Activated CD4-positive, CD25-positive, alpha-beta regulatory T cell treated with anti-CD3 and anti-CD28 coated beads, Interleukin-2, amount 50 U/mL, for 24 hours (primary cell): ENCODE data around the gene PPARG.

Experiments used
- ATAC-seq, 2 donors: fragments of 150-1000 bp; cut with Tn5 transposase; one replicate each; pipeline ENCODE4 v1.10.0; 2021; ENCODE audit warnings: mild to moderate bottlenecking in 1 of 2, moderate library complexity in 1 of 2

Gene PPARG

DNA sequence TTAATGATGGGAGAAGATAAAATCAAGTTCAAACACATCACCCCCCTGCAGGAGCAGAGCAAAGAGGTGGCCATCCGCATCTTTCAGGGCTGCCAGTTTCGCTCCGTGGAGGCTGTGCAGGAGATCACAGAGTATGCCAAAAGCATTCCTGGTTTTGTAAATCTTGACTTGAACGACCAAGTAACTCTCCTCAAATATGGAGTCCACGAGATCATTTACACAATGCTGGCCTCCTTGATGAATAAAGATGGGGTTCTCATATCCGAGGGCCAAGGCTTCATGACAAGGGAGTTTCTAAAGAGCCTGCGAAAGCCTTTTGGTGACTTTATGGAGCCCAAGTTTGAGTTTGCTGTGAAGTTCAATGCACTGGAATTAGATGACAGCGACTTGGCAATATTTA is 127.9 kb downstream of the PPARG start:
- no peak for ATAC-seq

DNA sequence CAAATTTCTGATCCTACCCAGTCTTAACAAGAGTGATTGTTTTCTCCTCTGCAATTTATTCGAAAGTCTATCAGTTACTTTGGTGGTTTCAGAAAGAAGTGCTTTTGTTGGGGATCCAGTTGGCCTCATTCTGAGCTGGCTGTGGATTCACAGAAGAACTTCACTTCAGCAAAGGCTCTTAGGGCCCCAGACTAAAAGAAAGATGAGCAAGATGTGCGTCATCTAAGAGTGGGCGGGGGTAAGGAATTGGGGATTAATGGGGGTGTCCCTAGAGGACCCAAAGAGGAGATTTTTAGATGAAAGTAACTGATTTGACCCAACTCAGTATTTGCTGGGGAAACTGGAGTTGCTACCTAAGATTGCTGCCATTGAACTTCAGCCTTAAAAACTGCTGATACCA is 131.5 kb downstream of the PPARG start:
- ATAC-seq: peak; percentile 58 to 63

DNA sequence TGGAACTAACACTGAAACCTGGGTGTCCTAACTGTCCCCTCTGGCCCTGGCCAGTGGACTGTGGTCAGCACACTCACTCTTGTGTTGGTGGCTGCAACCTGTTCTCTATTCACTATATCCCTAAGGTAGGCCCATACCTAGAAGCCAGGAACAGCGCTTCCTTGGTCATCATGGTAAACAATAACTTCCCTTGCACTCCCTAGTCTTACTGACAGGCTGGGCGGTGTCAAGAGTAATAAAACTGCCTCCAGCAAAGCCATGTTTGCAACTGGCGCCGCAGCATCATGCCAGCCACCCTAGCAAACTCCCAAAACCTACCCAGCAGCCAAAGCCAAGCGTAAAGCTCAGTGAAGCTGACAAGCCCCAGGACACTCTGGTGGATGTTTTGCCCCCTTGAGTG is 132.3 kb downstream of the PPARG start:
- ATAC-seq: no peak

DNA sequence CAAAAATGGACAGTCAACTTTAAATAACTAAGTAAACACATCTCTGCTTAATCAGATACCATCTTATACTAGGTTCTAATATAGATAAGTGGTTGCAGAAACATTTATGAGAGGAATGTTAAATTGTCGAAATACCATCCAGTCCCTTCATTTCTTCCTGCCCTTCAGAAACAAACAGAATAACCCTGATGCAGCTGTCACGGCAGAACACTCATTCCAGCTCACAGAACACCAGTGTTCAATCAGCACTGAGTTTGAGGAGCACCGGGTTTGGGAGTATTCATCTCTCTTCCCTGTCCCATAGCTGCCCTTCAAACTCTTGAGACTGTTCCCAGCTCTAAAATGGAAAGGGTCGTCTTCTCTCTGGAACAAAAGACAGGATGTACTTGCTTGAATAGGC is 134.3 kb downstream of the PPARG start:
- ATAC-seq: no peak

DNA sequence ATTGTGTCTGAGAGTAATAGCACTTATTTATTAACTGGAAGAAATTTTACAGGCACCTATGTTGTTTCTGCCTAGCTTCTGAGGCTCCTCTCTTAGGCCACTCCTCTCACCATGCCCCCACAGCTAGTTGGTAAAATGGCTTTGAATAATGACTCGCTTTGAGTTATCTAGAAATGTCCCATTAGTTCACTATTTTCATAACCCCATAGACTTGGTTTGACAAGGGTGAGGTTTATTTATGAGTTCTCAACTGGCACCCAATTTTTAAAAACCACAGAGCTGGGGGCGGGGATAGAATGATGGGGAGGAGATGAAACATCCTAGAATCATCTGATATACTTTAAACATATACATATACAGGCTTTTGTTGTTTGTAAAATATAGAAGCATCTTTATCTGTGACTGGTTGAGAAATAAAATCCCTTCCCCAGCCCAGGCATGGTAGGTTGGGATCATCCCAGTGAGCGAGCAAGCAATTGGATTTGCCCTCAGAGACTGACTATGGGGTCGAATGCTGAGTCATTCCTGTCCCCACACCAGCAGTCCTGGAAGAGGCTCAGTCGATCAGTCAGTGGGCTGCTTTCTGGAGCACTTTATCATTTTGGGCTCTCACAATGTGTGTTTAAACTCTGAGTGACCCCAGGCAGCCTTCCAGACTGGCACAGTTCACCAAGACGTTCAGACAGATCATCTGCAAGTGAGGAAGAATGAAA is 135.2 kb downstream of the PPARG start:
- ATAC-seq: peak; percentile 63

DNA sequence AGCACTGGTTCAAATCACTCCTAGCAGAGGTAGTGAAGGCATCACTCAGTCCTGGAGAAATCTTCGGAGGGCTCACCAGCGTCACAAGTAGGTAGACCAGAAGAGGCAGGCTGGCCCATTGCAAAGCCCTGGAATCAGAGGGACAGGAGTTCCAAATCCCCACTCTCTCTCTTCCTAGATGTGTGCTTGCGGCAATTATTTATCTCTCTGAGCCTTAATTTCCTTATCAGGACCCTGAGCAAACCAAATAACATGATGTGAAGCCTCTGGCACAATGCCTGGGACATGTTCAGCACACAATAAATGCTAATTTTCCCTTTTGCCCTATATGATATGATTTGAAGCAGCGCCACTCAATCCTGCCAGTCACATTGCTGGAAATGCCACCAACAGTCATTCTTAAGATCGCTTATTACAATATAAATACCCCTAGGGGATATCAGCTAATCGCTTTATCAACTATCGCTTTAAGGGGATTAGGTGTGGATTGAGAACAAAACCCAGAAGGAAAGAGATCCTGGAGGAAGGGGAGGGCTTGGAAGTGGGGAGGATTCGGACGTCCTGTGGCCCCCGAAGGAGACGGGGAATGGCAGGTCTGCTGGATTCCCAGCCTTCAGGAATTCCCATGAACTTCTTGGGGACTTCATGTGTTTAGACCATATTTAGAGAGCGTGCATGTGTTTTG is 135.9 kb downstream of the PPARG start:
- ATAC-seq: no peak

DNA sequence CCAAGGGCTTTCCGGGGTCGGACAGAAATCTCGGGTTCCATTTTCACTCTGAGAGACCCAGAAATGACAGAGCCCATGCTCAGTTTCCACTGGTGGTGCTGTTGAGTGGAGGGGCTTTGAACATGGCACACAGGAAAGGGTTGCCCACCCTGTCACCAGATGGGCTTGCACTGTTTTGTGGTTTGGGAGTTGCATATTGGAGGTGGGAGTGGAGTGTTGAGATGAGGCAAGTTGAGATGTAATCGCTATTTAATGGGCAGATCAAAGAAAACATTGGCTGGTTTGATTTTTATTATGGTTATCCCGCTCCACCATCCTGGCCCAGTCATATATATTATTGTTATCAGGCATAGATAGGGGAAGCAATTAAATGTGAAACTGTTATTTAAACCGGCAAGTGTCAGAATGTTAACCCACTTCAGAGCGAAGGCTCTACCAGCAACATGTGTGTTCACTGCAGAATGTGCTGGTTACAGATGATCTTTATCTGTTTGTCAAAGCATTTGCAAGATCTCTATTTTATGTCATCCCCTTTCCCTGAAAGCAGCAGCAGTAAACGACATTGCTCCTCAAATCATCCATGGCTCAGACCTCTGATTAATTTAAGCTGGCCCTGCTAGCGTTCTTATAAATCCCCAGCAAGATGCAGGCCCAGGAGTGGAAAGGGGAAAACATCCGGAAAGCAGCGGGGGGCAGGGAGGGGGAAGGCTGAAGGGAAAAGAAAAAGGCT is 137.1 kb downstream of the PPARG start:
- no peak for ATAC-seq

DNA sequence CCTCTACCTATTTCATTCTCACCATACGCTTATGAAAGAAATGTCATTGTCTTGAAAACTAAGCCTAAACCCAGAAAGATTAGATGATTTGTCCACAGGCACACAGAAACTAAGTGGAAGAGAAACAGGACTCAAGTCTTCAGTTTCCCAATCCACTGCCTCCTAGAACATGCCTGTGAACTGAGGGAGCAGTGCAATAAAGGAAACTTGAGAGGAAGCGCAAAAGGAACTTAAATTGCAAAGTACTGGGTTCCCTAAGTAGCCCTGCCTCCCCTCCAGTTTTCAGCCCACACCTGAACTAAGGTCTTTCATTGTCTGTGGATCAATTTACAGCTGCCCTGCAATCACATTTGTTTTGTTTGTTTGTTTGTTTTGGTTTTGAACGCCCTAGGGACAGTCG is 138.7 kb downstream of the PPARG start:
- no peak for ATAC-seq

DNA sequence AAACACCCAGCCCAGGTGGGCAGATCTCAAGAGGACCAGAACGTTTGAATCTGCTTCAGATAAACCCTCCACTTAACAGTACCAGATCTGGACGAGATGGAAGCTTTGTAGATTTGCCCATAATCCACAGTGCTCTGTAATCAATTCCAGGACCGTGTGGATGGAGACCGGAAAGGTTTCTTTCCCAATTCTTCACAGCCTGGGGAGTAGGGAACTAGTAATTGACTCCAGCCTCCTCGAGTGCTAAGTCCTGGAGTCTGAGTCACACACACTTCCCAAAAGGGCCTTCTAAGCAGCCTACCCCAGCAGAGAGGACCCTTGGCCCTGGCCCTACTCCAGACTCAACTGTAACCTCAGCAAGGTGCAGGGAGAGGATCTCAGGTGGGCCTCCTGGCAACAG is 139.3 kb downstream of the PPARG start:
- no peak for ATAC-seq

DNA sequence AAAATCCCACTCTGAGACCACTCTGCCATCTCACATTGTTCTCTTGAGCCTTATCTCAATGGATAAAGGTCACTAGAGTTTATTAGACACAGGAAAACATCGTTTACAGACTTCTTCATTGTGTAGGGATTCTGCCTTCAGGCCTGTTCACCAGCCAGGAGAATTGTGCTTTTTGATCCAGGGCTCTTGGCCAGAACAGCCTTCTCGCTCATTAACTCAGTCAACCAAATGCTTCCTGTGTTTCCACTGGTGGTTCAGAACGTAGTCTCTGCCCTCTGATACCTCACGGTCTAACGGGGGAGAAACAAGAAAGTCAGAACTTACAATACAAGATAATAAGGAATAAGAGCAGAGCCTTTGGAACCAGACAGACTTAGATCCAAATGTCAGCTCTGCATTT is 141.2 kb downstream of the PPARG start:
- ATAC-seq: no peak

DNA sequence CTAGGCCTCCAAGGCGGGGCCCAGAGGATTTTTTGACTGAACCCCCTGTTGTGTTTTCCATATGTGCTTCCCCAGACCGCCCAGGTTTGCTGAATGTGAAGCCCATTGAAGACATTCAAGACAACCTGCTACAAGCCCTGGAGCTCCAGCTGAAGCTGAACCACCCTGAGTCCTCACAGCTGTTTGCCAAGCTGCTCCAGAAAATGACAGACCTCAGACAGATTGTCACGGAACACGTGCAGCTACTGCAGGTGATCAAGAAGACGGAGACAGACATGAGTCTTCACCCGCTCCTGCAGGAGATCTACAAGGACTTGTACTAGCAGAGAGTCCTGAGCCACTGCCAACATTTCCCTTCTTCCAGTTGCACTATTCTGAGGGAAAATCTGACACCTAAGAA is 145.0 kb downstream of the PPARG start:
- no peak for ATAC-seq

DNA sequence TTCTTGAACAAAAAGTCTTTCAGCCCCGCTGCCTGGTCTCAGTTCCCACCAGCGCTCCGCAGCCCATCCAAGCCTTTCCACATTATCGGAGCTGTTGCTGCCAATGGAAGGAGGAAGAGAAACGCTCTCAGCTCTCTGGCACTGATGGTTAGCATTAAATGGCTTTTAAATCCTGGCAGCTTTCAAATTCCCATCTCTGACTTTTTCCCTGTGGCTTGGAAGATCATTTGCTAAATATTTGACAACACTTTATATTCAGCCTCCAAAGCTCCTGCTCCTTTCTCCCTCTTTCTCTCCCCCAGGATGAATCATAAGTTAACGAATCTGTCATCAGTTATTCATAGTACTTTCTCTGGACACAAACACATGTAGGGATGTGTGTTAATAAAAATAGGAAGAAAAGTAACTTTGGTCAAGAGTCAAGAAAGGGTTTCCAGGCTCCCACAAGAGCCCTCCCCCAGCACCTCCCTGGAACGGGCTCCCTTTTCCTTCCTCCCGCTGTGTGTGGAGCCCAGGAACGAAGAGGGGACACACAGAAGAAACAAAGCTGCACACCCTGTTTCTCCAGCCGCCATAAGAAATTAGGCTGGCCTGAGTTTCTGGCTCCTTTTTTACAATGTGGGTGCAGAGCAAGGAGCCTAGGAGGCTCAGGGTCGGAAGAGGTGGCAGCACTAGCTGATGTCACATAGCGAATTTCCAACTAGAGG is 147.8 kb downstream of the PPARG start:
- no peak for ATAC-seq

DNA sequence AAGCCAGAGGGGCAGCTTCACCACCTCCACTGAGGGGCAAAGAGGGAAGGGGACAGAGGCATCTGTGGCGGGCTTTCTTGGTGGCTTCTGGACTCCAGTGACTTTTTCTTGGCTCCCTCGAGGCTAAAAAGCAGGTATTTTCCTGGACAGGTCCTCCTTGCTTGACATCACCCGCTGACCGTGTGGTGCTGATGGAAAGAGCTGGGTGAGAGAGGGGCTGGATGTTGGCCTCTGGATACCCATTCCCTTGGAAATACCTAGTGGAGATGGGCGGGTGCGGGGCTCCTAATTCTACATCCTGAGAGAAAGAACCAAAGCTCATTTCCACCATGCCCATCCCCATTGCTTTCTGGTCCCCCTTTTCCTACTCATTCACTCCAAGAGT is 148.3 kb downstream of the PPARG start:
- no peak for ATAC-seq

DNA sequence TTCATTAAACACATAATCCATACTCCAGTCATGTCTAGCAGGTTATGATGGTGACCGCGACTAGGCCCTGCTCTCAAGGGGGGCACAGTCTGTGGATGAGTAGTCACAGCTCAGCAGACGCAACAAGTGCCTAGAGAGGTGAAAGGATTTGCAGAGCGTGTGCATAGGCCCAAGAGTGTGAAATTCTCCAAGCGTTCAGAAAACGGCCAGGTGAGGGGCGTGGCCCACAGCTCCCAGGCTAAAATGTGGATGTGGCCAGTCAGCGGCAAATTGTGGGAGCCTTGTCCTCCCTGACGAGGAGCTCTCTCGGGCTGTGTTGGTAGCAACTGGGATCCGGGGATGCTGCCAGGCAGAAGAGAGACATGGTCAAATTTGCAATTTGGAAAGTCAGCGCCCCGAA is 149.0 kb downstream of the PPARG start:
- ATAC-seq: no peak

DNA sequence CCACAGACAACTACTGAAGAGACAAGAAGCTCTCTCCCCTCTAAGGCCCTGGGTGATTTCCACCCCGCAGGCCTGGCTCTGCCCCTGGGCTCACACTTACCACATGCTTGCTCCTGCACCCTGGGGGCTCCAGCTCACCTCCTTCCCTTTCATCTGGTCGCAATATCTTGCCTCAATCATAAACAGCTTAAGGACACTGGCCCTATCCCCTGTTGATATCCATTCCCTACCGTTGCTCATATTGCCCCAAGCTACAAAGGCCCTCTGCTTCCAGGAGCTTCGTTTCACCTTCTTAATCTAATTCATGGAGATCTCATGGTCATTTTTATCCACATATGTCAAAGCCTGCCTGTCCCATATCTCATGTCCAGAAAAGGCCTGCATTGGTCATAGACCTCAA is 149.4 kb downstream of the PPARG start:
- no peak for ATAC-seq

DNA sequence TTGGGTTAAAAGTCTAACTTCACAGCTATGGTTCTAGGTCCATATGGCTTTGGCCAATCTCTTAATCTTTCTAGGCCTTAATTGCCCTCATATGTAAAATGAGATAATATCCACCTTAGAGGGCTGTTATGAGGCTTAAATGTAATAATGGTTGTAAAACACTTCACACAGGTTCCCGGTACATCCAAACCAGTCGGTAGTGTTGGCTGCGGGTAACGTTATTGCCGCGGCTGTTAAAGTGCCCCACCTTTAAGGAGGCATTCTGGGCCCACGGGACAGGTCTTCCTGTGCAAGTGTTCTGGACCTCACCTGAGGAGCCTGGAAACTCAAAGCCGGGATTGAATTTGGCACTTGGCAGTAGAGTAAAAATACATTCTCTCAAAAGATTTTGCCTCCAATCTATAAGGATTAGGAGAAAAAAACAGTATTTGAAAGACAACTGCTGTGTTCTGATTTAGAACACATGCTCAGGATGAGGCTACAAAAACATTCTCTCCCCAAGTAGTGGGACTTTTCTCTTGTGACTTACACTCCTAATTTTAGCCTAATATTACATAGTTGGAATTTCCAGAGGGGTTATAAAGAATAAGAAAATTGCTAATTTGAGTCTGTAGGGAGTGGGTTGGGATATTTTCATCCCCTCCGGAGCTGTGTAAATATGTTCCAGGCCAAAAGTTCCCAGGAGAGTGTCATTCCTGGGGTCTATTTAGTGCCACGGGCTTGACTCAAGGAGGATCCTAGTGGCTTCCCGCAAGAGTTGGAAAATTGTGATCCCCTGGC is 150.5 kb downstream of the PPARG start:
- ATAC-seq: no peak

DNA sequence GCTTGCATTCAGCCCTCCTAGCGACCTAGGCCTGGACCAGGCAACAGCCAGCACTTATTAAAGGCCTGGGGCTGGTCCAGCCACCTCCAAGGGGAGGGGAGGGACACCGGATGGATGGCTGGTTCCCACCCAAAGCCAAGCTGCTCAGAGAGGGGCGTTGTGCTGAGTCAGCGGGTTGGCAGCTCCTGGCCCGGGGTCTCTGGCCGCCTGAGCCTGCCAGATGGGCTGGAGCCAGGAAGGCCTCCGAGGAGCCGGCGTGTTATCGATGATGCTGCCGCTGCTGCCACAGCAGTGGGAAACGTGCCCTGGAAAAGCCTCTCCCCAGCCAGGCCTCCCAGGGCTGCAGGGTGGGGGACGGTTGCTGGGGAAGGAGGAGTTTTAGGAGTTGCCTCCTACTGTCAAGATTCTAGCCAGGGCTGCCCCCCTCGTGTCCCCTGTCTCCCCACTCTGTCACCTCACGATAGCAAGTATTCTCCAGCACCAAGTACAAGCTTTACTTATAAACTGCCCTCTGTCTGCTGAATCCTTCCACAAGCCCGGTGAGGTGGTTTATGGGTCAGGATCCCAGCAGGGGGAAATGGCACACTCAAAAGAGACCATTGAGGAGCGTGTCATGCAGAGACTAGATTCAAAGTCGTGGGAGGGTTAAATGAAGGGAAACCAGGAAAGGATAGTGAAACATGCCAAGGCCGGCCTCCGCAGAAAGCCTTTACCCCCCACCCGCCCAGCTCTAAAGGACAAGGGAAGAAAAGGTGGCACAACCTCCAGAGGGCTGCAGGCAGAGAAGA is 152.3 kb downstream of the PPARG start:
- ATAC-seq: no peak

DNA sequence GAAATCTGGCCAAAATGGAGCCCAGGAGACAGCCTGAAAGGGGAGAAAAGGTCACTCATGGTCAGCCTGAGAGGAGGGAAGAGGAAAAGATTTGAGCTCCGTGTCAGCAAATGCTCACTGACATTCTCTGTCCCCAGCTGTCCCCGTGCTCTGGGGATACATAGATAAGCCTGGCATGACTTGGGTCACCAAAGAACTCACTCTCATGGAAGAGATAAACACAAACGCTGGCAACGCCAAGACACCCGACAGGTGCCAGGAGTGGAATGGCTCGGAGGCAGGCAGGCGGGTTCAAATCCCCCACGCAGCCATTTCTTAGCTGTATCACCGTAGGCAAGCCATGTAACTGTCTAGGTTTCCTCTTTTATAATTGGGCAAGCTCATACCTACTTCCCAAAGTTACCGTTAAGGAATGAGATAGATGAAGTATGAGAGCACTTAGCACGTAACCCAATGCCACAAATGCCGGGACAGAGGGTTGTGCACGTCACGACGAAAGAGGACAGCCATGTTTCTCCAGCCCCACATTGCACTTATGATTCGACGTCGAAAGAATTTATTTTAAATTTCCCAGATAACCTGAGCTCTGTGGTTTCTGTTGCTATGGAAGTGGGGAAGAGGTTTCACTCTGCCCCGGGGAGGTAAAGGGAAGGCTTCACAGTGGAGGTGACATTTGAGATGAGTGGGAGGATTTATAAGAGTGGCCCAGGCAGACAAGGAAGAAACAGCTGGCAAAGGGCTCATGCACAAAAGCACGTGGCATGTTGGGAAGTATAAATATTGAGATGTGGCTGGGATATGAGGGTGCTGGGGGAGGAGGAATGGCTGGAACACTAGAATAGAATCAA is 154.0 kb downstream of the PPARG start:
- no peak for ATAC-seq

DNA sequence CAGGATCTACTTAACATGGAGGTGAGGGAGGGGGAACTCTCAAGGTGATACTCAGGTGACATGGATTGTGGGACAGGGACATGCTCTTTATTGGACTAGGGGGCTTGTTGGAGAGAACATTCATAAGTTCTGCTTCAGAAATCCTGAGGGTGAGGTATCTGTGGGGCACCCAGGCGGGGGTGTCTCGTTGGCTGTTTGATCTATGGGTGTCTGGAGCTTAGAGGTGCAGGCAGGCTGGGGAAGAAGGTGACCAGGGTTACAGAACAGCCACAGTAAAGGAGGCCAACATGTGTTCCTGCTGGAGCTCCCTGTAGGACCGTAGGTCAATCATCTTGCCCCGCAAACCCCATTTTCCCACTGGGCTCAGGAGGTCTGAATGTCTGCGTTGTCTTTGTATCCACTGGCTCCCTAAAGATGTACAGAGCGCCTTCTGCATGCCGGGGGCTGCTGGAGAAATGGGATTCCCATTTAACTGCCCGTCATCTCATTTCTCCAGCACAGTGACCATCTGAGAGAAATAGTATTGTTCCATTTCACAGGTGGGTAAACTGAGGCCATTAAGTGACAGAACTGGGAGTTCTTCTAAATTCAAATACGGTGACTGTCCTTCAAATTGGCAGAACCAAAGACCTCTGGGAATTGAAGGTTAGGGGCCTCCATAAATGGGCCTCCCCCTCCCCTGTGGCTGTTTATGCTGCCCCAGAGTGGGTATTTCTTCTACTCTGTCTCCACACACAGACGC is 155.1 kb downstream of the PPARG start:
- ATAC-seq: no peak
